Ishikawa (cell line): Measurements from ENCODE around the gene BACH2.

Experiments used
- CEBPB ChIP-seq: IDR thresholded peaks from 2 replicates; pipeline ENCODE4 v1.6.1; 2012
- CREB1 ChIP-seq: IDR thresholded peaks from 2 replicates; pipeline ENCODE4 v1.6.1; 2012; ENCODE audit warnings: low read depth
- EGR1 ChIP-seq: IDR thresholded peaks from 2 replicates; pipeline ENCODE4 v1.6.1; 2012
- EP300 ChIP-seq: IDR thresholded peaks from 2 replicates; pipeline ENCODE4 v1.6.1; 2012; ENCODE audit warnings: borderline replicate concordance
- FOXM1 ChIP-seq: IDR thresholded peaks from 2 replicates; pipeline ENCODE4 v1.6.1; 2012; ENCODE audit warnings: low read depth, borderline replicate concordance
- NFIC ChIP-seq: IDR thresholded peaks from 2 replicates; pipeline ENCODE4 v1.6.1; 2012
- RAD21 ChIP-seq: IDR thresholded peaks from 2 replicates; pipeline ENCODE4 v1.6.1; 2012; ENCODE audit warnings: low read depth
- REST ChIP-seq: IDR thresholded peaks from 2 replicates; pipeline ENCODE4 v1.6.1; 2012; ENCODE audit warnings: low read depth, mild to moderate bottlenecking
- TAF1 ChIP-seq: IDR thresholded peaks from 2 replicates; pipeline ENCODE4 v1.6.1; 2012; ENCODE audit warnings: low read depth, mild to moderate bottlenecking
- TCF12 ChIP-seq: IDR thresholded peaks from 2 replicates; pipeline ENCODE4 v1.6.1; 2012; ENCODE audit warnings: low read depth
- TEAD4 ChIP-seq: IDR thresholded peaks from 2 replicates; pipeline ENCODE4 v1.6.1; 2012
- YY1 ChIP-seq: IDR thresholded peaks from 2 replicates; pipeline ENCODE4 v1.6.1; 2012; ENCODE audit warnings: low read depth
- ZBTB7A ChIP-seq: IDR thresholded peaks from 2 replicates; pipeline ENCODE4 v1.6.1; 2012; ENCODE audit warnings: low read depth
- TF ChIP-seq, protein P1 (sequence below): IDR thresholded peaks from 2 replicates; pipeline ENCODE4 v1.6.1; 2012
- TF ChIP-seq, protein P2 (sequence below): IDR thresholded peaks from 2 replicates; pipeline ENCODE4 v1.6.1; 2012

BACH2 gene

DNA sequence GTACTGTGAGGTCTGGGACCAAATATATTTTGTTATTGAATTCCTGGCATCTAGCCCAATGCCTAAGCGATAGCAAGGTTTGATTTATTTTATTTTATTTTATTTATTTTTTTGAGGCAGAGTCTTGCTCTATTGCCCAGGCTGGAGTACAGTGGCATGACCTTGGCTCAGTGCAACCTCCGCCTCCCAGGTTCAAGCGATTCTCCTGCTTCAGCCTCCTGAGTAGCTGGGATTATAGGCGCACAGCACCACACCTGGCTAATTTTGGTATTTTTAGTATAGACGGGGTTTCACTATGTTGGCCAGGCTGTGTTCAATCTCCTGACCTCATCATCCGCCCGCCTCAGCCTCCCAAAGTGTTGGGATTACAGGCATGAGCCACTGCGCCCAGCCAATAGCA is 404.1 kb downstream of the BACH2 start:
- peak; percentile 18; the same call in 1 of the 2 replicates for TF ChIP-seq RAD21

DNA sequence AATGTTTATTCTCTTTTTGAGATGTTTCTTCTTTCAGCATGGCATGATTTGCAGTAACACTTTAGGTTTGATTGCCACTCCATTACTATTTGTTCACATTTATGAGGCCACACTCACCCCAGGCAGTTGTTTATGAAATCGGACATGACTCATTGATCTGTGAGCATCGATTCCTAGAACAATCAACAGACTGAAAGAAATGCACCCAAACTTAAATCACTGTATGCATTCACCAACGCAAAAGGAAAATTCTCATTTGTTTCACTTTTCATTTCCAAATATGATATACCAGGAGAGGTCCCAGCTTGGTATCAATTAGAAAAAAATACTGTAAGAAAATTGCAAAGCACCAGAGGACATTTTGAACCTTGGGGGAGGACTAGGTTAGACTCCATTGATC is 407.8 kb downstream of the BACH2 start:
- TF ChIP-seq, protein P1, sequence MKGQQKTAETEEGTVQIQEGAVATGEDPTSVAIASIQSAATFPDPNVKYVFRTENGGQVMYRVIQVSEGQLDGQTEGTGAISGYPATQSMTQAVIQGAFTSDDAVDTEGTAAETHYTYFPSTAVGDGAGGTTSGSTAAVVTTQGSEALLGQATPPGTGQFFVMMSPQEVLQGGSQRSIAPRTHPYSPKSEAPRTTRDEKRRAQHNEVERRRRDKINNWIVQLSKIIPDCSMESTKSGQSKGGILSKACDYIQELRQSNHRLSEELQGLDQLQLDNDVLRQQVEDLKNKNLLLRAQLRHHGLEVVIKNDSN = no peak
- no peak for TF ChIP-seq TEAD4

- TF ChIP-seq REST = no peak
- TF ChIP-seq YY1 = no peak
- TF ChIP-seq, protein P1 = no peak
- no peak for TF ChIP-seq CREB1
- no peak for TF ChIP-seq EP300
- TF ChIP-seq ZBTB7A = no peak
These were observed 408.5 kb downstream of the BACH2 start for GRCh38 chr6:89888138-89888514.

DNA sequence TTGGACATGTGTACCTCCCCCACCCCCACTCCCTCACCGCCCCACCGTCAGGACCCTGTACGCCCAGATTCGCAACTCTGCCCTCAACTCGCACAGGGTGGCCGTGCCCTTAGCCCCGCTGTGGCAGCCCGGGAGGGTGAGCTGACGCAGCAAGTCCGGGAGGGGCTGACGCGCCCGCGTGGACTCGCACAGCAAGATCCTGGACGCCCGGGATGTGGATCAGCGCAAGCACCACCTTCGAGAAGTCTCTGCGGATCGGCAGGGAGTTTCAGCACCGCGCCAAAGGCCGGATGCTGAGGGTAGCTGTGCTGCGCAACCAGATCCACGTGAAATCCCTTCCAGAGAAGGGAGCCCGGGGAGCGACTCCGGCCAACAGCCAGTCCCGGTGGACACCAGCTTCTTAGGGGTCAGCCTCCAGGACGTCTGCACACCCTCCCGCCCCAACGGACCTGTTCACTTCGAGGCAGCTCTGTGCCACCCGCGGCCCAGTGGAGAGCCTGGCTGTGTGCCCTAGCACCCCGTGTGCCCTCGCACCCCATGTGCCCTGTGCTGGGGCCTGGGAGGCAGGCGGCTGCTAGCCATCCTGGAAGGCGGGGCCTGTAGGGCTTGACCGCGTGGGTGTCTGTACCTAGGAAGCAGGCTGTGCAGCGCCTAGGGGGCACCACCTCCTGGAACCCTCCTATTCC is 409.0 kb downstream of the BACH2 start:
- TF ChIP-seq FOXM1 (no peak), TEAD4 (no peak), YY1 (no peak), RAD21 (no peak), REST (0 out of 2 replicates have a peak, but pooled peaks have one; percentile 12), NFIC (no peak), EGR1 (peak; percentile 64; the same call in 1 of the 2 replicates), ZBTB7A (no peak)
- TF ChIP-seq, protein P2, sequence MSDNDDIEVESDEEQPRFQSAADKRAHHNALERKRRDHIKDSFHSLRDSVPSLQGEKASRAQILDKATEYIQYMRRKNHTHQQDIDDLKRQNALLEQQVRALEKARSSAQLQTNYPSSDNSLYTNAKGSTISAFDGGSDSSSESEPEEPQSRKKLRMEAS = peak; percentile 91

DNA sequence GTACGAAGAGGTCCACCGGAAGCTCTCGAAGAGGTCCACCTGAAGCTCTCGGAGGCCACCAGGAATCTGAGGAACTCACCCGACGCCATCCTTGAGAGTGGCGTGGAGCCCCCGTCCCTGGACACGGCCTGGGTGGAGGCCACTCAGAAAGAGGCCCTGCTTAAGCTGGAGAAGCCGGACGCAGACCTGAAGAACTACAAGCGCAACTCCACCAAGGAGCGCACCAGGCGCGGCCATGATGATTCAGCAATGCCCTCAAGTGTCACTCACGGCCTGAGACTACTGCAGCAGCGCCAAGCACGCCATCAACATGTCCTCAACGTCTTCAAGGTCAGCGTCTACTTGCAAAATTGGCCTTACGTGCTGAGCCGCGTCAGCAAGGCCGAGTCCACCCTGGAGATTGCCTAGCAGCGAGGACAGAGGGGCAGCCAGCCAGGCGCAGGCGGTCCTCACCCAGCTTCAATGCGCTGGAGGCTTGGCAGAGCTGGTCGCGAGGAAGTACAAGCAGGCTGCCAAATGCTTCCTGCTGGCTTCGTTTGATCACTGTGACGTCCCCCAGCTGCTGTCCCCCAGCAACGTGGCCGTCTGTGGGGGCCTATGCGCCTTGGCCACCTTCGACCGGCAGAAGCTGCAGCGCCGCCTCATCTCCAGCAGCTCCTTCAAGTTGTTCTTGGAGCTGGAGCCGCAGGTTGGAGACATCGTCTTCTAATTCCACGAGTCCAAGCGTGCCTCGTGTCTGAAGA is 410.1 kb downstream of the BACH2 start:
- TF ChIP-seq CREB1 (no peak), TCF12 (no peak), EP300 (no peak), ZBTB7A (no peak), TEAD4 (no peak), YY1 (no peak), REST (no peak), NFIC (no peak), RAD21 (no peak), TAF1 (no peak), EGR1 (no peak), FOXM1 (no peak), CEBPB (no peak)
- TF ChIP-seq, protein P2 = no peak
- TF ChIP-seq, protein P1 = no peak
